Endothelial cell of umbilical vein (primary cell): ENCODE measurements around the gene ZNF681. TPM values are rescaled to one million over a fixed set of nuclear protein-coding genes. Genes with fewer than 3 reads are reported as not detected.

Experiments
- BruUV-seq: library from RNA; stranded (reverse); fragments of 400-500 nt; replicated peaks from 2 replicates; lab custom pipeline; 2021; lab: Mats Ljungman, UMichigan
- CTCF ChIA-PET: fragments of 300-600, 350-600 bp; sonication (Branson Sonifier 250); formaldehyde crosslinking; loops from one replicate; lab custom pipeline; 2021; ENCODE audit warnings: antibody characterized with exemption, inconsistent platforms; lab: Charles Lee
- POLR2A ChIA-PET: fragments of 300-600, 350-600 bp; sonication (Branson Sonifier 250); formaldehyde crosslinking; loops from one replicate; lab custom pipeline; 2021; ENCODE audit warnings: antibody characterized with exemption, inconsistent platforms; lab: Charles Lee
- DNase-seq: peaks from one replicate; pipeline ENCODE4 v3.0.0-alpha.2; 2011; ENCODE audit warnings: low read depth, low spot score
- FAIRE-seq: peaks from 2 replicates; lab custom pipeline; 2011; peaks lifted over from hg19 to GRCh38; lab: Jason Lieb, UNC
- H2AFZ ChIP-seq: 2 replicates; pipeline ENCODE4 v1.6.0; 2012; ENCODE audit warnings: low read depth, low read length, control low read depth, inconsistent platforms
- H3K27ac ChIP-seq: 2 replicates; pipeline ENCODE4 v1.5.1; 2011; ENCODE audit warnings: low read depth, mild to moderate bottlenecking, control low read depth, low read length, moderate library complexity; ENCODE audit not compliant: insufficient read depth
- H3K27me3 ChIP-seq, 2 experiments: 2 replicates each; pipeline versions ENCODE4 v1.6.0 to v1.6.1; 2011; ENCODE audit warnings: low read length in 2 of 2, mixed read lengths in 1 of 2; ENCODE audit not compliant: control insufficient read depth in 2 of 2, insufficient read depth in 2 of 2
- H3K36me3 ChIP-seq, 2 experiments: 2 replicates in 1 of 2; 3 replicates in 1 of 2; pipeline ENCODE4 v1.5.1; 2011; ENCODE audit warnings: low read length in 2 of 2, mild to moderate bottlenecking in 1 of 2, moderate library complexity in 1 of 2; ENCODE audit not compliant: control insufficient read depth in 2 of 2, insufficient read depth in 2 of 2; ENCODE audit errors: extremely low read depth in 1 of 2
- H3K4me1 ChIP-seq: 3 replicates; pipeline ENCODE4 v1.5.1; 2011; ENCODE audit warnings: mild to moderate bottlenecking, low read length; ENCODE audit not compliant: control insufficient read depth, insufficient read depth; ENCODE audit errors: extremely low read depth
- H3K4me2 ChIP-seq: 2 replicates; pipeline ENCODE4 v1.6.1; 2011; ENCODE audit warnings: low read length, control low read depth, mixed read lengths; ENCODE audit not compliant: insufficient read depth
- H3K4me3 ChIP-seq, 3 experiments: fragments of 200-600 bp in 1 of 3; sonication (generic), shearing (Covaris generic) in 1 of 3; replicated peaks in 1 of 3; 2 replicates each; pipeline ENCODE4 v1.5.1; 2011 to 2016; ENCODE audit warnings: control low read depth in 3 of 3, low read length in 3 of 3, mild to moderate bottlenecking in 2 of 3, inconsistent platforms in 1 of 3, low read depth in 1 of 3, moderate library complexity in 1 of 3; ENCODE audit not compliant: insufficient read depth in 1 of 3
- H3K79me2 ChIP-seq: 2 replicates; pipeline ENCODE4 v1.6.0; 2012; ENCODE audit warnings: low read length, inconsistent platforms; ENCODE audit not compliant: control insufficient read depth, insufficient read depth
- H3K9ac ChIP-seq: replicated peaks from 2 replicates; pipeline ENCODE3; 2011; ENCODE audit warnings: low read length, control low read depth; ENCODE audit not compliant: insufficient read depth; ENCODE audit errors: extremely low read depth
- H3K9me1 ChIP-seq: replicated peaks from 3 replicates; pipeline ENCODE4 v1.6.0; 2011; ENCODE audit warnings: mild to moderate bottlenecking, low read length; ENCODE audit not compliant: control insufficient read depth, insufficient read depth; ENCODE audit errors: extremely low read depth
- H3K9me3 ChIP-seq: replicated peaks from 2 replicates; pipeline ENCODE4 v1.5.1; 2012; ENCODE audit warnings: low read length, inconsistent platforms; ENCODE audit not compliant: control insufficient read depth, insufficient read depth
- H4K20me1 ChIP-seq: replicated peaks from 2 replicates; pipeline ENCODE3; 2011; ENCODE audit warnings: mild to moderate bottlenecking, low read length; ENCODE audit not compliant: control insufficient read depth, insufficient read depth; ENCODE audit errors: extremely low read depth
- EZH2 ChIP-seq: IDR thresholded peaks from 2 replicates; pipeline ENCODE4 v1.6.1; 2012; ENCODE audit warnings: borderline replicate concordance, low read depth, mild to moderate bottlenecking, moderate library complexity, low read length, inconsistent platforms; ENCODE audit not compliant: severe bottlenecking
- FOS ChIP-seq: IDR thresholded peaks from 2 replicates; pipeline ENCODE4 v1.6.1; 2011; ENCODE audit warnings: mild to moderate bottlenecking, low read length, moderate library complexity, borderline replicate concordance; ENCODE audit not compliant: insufficient read depth
- JUN ChIP-seq: IDR thresholded peaks from 2 replicates; pipeline ENCODE4 v1.6.1; 2011; ENCODE audit warnings: borderline replicate concordance, low read depth; ENCODE audit not compliant: insufficient read length, insufficient read depth
- MAX ChIP-seq: IDR thresholded peaks from 2 replicates; pipeline ENCODE4 v1.6.1; 2011; ENCODE audit not compliant: insufficient read depth, insufficient read length
- MYC ChIP-seq: IDR thresholded peaks from one replicate; pipeline ENCODE4 v1.6.1; 2011; ENCODE audit warnings: mild to moderate bottlenecking, low read depth, low read length
- POLR2A ChIP-seq: IDR thresholded peaks from 2 replicates; pipeline ENCODE4 v1.6.1; 2012; ENCODE audit warnings: low read depth, mild to moderate bottlenecking, control low read depth, low read length
- POLR2AphosphoS5 ChIP-seq: IDR thresholded peaks from 2 replicates; pipeline ENCODE4 v1.6.1; 2012; ENCODE audit warnings: low read depth, mild to moderate bottlenecking, control low read depth, low read length, moderate library complexity; ENCODE audit not compliant: insufficient read depth
- dilution Hi-C: fragments of 300-500 bp; cut with MboI; formaldehyde crosslinking; loops from one replicate; pipeline ENCODE4 v1.15.0; 2019; ENCODE audit warnings: low sequenced_read_pairs; ENCODE audit not compliant: extremely low pct_ligation_motif_present
- intact Hi-C: fragments of 100-400 bp; cut with micrococcal nuclease; formaldehyde crosslinking; loops from one replicate; pipeline ENCODE4 v1.10.0; 2022
- polyA plus RNA-seq, 4 experiments: library from polyadenylated mRNA; depleted of rRNA in 3 of 4; stranded (reverse) in 3 of 4; unstranded in 1 of 4; fragments of >200 nt; gene quantifications; 2 replicates each; pipeline versions ENCODE4 v1.2.1 to v1.2.3, GENCODE V29; 2011 to 2012; ENCODE audit warnings: missing spikeins in 1 of 4
- total RNA-seq: library from RNA; stranded (reverse); gene quantifications from 2 replicates; pipeline ENCODE4 v1.2.3, GENCODE V29; 2021

ZNF681 gene
- total and polyA plus RNA-seq, 2 donors (not counting 3 experiments of a cell fraction or from before 2014, with no cell fraction given): 0.07 to 1.9 TPM

- intact Hi-C loops: no loop called here
- no peak overlapping the region for H3K4me3 ChIP-seq
- BruUV-seq: no TSS peak
- H3K27ac ChIP-seq: no peak overlapping the region
- H4K20me1 ChIP-seq: no peaks in the 10 kb centered on the region
- no peaks in the 10 kb centered on the region for H3K4me1 ChIP-seq
- H2AFZ ChIP-seq: no peak overlapping the region
- H3K27me3 ChIP-seq: no peaks in the 10 kb centered on the region
- FAIRE-seq (no peak), DNase-seq (no peak)
- H3K9me1 ChIP-seq: no peaks in the 10 kb centered on the region
- H3K9me3 ChIP-seq: peaks cover 4% of the 10 kb centered on the region
- H3K4me2 ChIP-seq: no peak overlapping the region
- H3K79me2 ChIP-seq: no peaks in the 10 kb centered on the region
- CTCF ChIA-PET: no interaction called here
- no peak overlapping the region for H3K9ac ChIP-seq
- no peak for TF ChIP-seq MYC
- no peak for TF ChIP-seq JUN
- no peak for TF ChIP-seq FOS
- H3K36me3 ChIP-seq: no peaks in the 10 kb centered on the region
- POLR2A ChIA-PET: no interaction called here
- dilution Hi-C loops: no loop called here
Observed at GRCh38 chr19:23776507-23777205, 18.0 kb upstream of the ZNF681 start.

DNA sequence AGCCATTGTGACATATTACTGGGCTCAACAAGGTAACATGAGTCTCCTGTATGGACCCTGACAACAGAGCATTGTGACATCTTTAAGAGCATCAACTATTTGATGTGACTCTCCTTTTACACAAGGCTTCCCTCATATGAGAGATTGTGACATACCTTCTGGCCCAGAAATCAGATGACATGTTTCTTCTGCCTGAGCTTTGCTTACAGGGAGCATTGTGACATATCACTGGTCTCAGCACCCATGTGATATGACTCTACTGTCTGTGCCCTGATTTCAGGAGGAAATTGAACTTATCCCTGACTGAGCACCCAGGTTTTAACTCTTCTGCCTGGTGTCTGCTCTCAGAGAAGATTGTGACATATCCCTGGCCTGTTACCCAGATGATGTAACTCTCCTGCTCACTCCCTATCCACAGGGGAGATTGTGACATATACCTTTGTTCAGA lies 15.9 kb upstream of the ZNF681 start:
- dilution Hi-C loops (no loop called here), intact Hi-C loops (no loop called here)
- Histone ChIP-seq H4K20me1 (no peaks in the 10 kb centered on the region), H3K4me1 (no peaks in the 10 kb centered on the region), H3K4me3 (no peak overlapping the region), H3K9me1 (no peaks in the 10 kb centered on the region), H3K9ac (no peak overlapping the region), H3K9me3 (peaks cover 2% of the 10 kb centered on the region), H2AFZ (no peak overlapping the region), H3K27ac (no peak overlapping the region), H3K27me3 (no peaks in the 10 kb centered on the region), H3K79me2 (no peaks in the 10 kb centered on the region), H3K36me3 (no peaks in the 10 kb centered on the region), H3K4me2 (no peak overlapping the region)
- no TSS peak for BruUV-seq
- ChIA-PET CTCF (no interaction called here), POLR2A (no interaction called here)
- TF ChIP-seq POLR2A (no peak), POLR2AphosphoS5 (no peak), EZH2 (no peak), MAX (no peak)
- DNase-seq (no peak), FAIRE-seq (no peak)
